C4-2B (cell line): ENCODE results near the gene PRSS12.
"Not testable (repeated sequence)": the region's sequence is repeated elsewhere in the genome, so short reads cannot be mapped to it uniquely, and the experiment has no call there.

Source experiments
- H3K27ac ChIP-seq: fragments of 450-650 bp; 2 replicates; pipeline ENCODE4 v1.5.1; 2017
- ZFX ChIP-seq: fragments of 450-650 bp; IDR thresholded peaks from 2 replicates; pipeline ENCODE4 v1.6.1; 2017
- TF ChIP-seq, protein P1 (sequence below): fragments of 450-650 bp; conservative IDR thresholded peaks from 2 replicates; pipeline ENCODE4 v1.5.1; 2017; ENCODE audit warnings: mild to moderate bottlenecking

The PRSS12 gene

GRCh38 chr4:118395057-118395644 is 42.3 kb upstream of the PRSS12 start:
- H3K27ac ChIP-seq = no peak overlapping the region
- TF ChIP-seq, protein P1, sequence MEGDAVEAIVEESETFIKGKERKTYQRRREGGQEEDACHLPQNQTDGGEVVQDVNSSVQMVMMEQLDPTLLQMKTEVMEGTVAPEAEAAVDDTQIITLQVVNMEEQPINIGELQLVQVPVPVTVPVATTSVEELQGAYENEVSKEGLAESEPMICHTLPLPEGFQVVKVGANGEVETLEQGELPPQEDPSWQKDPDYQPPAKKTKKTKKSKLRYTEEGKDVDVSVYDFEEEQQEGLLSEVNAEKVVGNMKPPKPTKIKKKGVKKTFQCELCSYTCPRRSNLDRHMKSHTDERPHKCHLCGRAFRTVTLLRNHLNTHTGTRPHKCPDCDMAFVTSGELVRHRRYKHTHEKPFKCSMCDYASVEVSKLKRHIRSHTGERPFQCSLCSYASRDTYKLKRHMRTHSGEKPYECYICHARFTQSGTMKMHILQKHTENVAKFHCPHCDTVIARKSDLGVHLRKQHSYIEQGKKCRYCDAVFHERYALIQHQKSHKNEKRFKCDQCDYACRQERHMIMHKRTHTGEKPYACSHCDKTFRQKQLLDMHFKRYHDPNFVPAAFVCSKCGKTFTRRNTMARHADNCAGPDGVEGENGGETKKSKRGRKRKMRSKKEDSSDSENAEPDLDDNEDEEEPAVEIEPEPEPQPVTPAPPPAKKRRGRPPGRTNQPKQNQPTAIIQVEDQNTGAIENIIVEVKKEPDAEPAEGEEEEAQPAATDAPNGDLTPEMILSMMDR = no peak
- TF ChIP-seq ZFX = no peak

DNA sequence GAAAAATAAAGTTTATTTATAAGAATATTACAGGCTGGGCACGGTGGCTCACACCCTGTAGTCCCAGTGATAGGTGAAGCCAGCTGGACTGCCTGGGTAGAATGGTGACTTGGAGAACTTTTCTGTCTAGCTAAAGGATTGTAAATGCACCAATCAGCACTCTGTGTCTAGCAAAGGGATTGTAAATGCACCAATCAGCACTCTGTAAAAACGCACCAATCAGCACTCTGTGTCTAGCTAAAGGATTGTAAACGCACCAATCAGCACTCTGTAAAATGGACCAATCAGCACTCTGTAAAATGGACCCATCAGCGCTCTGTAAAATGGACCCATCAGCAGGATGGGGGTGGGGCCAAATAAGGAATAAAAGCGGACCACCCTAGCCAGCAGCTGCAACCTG is 39.7 kb upstream of the PRSS12 start:
- H3K27ac ChIP-seq = not testable (repeated sequence)

DNA sequence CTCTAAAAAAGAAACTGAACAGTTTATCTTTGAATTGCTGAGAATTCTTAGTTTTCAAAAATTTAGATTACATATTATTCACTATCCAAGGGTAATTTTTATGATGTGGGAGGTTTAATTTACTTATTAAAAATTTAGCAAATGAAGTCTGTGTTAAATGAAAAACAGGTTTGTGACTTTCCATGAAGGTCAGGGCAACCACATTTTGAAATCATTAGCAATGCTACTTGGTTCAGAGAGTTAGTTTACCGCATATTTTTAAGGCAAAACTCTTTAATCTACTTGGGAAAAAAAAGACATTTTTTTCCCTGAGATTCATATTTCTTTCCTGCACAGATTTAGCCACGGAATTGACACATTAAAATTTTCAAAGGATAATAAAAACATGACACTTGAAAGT is 37.3 kb upstream of the PRSS12 start:
- no peak overlapping the region for H3K27ac ChIP-seq
- TF ChIP-seq, protein P1 = no peak
- no peak for TF ChIP-seq ZFX

- TF ChIP-seq, protein P1 = no peak
- TF ChIP-seq ZFX = no peak
- H3K27ac ChIP-seq = no peak overlapping the region
Measured at GRCh38 chr4:118389721-118390120, 36.9 kb upstream of the PRSS12 start.

- H3K27ac ChIP-seq = no peak overlapping the region
- TF ChIP-seq, protein P1 = no peak
- no peak for TF ChIP-seq ZFX
Measured at GRCh38 chr4:118388606-118389005, 35.8 kb upstream of the PRSS12 start.

DNA sequence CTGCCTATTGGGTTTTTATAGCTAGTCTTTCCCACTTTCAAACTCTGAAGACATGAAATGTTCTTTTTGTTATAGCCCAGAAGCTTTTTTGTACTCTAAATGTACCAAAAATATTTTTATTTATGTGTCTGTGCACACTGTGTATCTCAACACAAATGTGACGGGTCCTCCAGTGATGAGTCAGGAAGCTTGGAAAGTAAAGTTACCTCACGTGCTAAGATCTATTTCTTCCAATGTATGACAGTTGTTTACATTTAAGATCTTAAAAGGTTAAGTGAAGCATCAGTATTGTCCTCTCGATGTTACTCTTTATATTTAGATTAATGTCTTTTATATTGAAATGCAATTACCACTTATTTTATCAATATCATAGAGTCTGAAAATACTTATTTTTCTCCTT is 29.1 kb upstream of the PRSS12 start:
- no peak for TF ChIP-seq ZFX
- no peak overlapping the region for H3K27ac ChIP-seq

- TF ChIP-seq, protein P1 = no peak
- no peak for TF ChIP-seq ZFX
- H3K27ac ChIP-seq = no peak overlapping the region
Measured at GRCh38 chr4:118373614-118374255, 20.9 kb upstream of the PRSS12 start.

GRCh38 chr4:118372251-118372650 is 19.4 kb upstream of the PRSS12 start:
- TF ChIP-seq ZFX = no peak
- TF ChIP-seq, protein P1 = no peak
- no peak overlapping the region for H3K27ac ChIP-seq
